Measurements from ENCODE around the gene CUL7.
A peak's percentile ranks its signal among the peaks of the same experiment; 100 is the strongest.
"Not testable (repeated sequence)": the region's sequence is repeated elsewhere in the genome, so short reads cannot be mapped to it uniquely, and the experiment has no call there.

CUL7 gene

DNA sequence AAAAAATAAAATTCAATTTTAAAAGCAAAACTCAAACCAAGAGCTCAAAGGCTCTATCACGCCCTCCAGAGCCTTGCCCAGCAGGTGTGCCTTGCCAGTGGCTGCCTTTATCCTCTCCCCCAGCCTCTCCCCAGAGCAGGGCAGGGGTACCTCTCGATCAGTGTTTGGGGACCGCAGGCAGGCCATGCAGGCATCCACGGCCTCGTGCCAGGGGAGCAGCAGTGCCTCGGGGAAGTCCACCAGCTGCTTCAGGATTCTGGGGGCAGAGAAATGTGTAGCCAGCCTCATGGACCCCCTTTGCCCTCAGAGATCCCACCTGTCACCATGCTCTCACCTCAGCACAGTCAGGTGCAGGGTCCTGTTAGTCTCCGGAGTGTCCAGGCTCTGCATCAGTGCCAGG is 5.7 kb downstream of the CUL7 start:
- no peak for DNase-seq

DNA sequence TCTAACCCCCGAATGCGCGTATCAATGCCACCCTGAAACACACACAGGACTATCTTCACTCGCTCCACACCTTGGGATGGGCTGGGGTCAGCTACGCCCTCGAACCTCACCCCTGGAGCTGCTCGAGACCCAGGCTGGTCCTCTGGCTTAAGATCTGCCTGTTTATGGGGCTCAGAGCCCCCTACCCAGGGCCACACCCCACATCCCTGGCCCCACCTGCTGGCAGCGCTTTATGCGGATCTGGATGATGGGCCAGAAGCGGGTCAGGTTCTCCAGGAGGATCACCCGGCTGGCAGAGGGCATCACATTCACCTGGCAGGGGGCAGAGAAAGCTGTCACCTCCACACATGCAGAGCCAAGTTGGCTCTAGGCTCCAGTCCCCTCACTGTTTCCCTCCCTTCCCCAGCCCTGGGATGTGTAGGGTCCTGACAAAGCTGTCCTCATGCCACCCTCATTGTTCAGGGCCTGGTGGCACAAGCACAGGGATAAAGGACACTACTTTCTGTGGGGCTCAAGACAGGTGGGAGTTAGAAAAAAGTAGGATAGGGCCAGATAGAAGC is 8.2 kb downstream of the CUL7 start:
- DNase-seq = no peak

DNA sequence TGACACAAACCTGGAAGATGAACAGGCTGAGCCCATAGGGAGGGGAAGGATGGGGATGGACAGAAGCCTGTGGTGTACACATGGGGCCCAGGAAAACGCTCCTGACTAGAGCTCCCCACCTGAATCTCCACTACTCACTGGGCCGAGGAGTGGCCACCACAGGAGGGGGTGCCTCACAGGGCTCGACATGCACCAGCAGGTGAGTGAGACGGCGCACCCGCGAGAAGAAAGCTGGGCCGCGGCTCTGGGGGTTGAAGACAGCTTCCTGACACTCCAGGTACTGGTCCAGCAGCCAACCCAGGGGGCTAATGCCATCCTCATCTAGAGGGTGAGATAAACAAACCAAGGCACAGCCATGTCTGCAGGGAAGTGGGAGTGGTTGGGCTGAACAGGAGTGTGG is 10.3 kb downstream of the CUL7 start:
- no peak for DNase-seq

DNA sequence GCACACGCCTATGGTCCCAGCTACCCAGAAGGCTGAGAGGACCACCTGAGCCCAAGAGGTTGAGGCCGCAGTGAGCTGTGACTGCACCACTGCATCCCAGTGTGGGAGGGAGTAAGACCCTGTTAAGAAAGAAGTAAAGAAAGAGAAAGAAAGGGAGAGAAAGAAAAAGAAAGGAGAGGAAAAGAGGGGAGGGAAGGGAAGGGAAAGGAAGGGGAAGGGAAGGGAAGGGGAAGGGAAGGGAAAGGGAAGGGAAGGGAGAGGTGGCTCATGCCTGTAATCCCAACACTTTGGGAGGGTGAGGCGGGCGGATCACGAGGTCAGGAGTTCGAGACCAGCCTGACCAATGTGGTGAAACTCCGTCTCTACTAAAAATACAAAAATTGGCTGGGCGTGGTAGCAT is 12.2 kb downstream of the CUL7 start:
- DNase-seq = not testable (repeated sequence)

DNA sequence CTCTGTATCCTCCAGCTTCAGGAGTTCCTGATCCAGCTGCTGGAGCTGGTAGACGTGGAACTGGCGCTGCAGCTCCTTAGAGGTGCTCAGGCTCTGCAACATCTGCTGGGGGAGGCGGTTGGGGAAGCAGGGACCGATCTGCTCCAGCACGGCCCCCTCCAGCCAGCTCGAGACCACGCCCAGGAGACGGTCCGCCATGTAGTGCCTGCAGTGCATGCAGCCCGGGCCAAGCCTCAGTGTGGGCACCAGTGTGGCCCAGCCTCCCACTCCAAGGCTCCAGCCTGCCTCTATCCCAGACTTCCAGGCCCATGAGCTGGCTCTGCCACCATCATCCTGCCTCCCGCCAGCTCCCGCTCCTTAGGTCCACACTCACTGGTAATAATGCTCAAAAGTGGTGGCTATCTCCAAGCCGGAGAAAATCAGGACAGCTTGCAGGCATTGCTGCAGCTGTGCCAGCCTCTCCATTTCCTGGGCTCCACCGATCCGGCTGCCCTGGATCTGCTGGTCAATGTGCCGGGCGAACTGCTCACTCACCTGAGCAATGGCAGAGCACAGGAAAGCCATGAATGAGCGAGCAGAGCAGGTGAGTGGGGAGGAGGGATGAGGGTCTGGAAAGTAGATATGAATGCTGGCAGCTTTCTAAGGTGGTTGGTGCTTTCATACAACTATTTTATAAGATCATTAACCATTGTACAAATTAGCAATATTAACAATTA is 13.0 kb downstream of the CUL7 start:
- no peak for DNase-seq

DNA sequence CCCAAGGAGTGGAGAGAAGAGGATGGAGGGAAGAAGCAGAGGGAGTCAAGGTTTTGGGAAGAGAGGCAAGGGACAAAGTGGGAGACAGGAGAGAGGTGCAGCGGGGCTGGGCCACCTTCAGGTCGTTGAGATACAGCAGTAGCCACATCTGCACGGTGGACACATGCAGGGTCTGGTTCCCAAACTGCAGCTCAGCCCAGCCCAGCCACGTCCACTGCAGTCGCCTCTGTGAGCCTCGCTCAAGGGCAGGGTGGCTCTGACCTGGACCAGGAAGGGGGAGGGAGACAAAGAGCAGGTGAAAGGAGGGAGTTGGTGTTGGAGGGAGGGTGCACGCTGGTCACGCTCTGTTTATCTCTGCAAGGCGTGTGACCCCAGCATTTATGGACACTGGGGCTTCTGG is 14.9 kb downstream of the CUL7 start:
- DNase-seq = no peak

DNA sequence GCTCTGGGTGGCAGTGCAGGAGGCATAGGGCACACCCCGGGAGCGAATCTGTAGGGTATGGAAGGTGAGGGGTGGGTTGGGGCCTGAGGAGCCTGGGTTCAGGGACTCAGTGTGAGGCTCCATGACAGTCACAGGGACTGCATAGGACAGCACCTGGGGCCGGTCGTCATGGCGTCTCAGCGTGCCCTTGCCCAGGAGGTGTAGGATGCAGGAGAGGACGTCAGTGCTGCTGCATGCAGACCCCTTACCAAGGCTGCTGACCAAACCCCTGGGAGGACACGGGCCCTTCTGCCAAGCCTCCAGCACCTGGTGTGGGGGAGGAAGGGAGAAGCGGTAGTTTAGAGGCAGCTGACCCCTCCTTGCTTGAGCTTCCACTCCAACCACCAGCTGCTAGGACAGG is 15.9 kb downstream of the CUL7 start:
- DNase-seq = no peak

DNA sequence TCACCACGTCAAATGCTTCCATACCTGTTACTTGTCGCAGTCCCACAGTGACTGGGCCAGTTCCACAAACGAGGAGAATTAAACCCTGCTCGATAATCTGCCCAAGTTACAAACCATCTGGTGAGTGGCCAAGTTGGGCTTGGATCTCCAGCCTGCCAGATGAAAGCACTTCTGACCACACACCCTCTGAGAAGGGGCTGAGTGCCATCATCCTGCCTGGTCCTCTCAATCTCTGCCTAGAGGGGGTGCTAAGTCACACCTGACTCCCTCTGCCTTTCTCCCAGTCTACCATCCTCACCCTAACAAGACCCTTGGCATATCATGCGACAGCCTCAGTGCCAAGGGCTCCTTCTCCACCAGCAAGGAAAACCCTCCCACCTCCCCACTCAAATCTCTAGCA is 16.5 kb downstream of the CUL7 start:
- DNase-seq = no peak

DNA sequence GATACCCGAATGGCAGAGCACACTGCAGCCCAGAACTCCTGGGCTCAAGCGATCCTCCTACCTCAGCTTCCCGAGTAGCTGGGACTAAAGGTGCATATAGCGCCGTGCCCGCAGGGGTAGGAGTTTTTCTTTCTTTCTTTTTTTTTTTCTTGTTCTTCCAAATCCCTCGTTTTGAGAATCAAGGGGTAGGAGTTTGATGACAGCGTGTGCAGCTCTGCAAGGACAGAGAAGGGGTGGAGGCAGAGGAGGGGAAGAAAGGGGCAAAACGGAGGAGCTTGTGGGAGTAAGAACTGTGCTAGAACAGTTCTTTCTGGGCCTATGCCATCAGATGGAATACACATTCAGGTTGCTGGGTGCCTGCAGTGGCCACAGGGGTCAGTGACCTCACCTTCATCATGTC is 16.9 kb downstream of the CUL7 start:
- no peak for DNase-seq

DNA sequence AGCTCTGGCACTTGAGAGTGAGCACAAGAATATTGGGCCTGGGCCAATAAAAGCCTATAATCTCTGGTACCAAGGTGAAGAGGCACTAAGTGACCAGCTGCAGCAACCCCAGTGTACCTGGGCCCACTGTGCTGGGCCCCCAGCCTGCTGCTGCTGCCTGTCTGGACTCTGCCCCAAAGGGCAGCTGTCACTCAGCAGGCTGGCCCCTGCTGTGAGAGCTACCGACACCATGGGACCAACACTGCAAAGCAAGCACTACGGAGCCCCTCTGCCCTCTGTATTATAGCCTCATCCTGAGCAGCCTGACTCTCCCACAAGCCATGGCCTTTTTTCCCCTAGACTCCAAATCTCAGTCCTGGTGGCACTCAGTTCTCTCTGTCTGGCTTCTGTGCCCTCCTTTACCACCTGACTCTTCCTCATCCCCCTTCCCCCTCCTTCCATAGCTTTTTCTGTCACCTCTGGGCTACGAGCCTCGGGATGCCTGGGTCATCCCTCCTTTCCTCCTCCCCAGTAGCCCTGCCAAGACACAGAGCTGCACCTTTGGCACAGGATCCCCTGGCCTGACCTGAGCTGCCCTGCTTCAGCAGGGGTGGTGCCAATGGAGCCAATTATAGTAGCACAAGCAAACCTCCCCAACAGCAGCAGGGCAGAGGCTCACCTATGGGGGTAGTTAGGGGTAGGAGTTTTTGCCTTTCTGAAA is 18.0 kb downstream of the CUL7 start:
- DNase-seq = no peak

DNA sequence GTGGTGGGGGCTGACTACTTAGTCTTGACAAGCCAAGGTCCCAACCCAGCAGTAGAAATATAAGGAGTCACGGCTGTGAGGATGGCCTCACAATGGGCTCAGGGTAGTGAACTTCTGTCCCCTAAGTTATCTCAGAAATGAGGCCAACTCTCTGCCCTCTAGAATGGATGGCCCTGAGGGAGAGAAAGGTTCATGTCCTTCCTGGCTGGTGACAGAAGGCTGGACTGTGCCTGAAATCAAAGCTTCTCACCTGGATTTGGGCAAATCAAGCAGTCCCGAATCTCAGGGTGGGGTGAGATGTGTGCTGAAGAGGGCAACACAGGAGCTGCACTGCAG is 19.5 kb downstream of the CUL7 start:
- no peak for DNase-seq

DNA sequence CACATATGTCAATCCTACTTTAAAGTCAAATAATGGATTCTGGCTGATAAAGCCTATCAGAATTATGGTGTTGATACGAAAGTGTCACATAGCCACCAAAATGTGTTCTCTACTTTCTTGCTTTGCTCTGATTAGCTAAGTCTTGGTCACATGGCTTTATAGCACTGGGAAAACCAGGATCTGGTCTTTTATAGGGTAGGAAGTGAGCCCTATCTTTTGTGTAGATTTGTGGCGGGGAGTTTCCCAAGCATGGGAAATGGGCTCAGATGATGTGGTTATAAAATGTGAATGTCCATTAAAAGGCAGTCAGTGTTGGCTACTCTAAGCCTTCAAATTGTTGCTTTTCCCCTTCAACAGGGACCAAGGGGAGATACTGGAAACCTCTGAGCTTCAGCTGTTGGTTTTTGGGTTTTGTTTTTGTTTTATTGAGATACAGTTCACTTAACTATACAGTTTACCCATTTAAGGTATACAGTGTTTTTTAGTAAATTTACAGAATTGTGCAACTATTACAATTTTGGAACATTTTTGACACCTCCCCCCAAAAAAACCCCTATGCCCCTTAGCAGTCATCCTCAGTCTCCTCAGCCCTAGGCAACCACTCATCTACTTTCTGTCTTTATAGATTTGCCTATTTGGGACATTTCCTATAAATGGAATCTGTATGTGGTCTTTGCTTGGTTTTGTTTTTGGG is 20.0 kb downstream of the CUL7 start:
- no peak for DNase-seq

DNA sequence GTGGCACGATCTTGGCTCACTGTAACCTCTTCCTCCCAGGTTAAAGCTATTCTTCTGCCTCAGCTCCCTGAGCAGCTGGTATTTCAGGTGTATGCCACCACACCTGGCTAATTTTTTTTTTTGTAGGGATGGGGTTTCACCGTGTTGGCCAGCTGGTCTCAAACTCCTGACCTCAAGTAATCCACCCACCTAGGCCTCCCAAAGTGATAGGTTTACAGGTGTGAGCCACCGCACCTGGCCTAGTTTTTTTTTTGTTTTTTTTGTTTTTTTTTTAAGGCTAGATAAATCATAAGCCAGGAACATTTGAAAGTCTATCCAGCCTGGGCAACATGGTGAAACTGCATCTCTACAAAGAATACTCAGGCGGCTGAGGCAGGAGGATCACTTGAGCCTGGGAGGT is 21.3 kb downstream of the CUL7 start:
- DNase-seq = no peak

DNA sequence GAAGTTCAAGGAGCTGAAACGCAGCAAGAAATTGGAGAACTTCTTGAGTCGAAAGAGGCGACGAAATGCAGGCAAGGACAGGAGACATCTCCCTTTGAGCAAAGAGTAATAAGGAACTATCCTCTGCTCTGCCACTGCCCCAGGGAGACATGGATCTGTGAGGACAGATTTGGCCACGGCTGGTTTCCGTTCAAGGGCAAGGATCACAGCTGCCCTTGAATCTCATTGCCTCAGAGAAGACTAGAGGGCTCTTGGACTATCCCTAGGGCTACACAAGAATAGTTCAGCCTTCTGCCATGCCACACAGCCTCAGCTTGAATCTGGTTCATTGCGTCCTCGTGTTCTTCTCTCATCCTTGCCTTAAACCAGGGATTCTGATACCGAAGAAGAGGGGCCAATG is 24.5 kb downstream of the CUL7 start:
- no peak for DNase-seq

DNA sequence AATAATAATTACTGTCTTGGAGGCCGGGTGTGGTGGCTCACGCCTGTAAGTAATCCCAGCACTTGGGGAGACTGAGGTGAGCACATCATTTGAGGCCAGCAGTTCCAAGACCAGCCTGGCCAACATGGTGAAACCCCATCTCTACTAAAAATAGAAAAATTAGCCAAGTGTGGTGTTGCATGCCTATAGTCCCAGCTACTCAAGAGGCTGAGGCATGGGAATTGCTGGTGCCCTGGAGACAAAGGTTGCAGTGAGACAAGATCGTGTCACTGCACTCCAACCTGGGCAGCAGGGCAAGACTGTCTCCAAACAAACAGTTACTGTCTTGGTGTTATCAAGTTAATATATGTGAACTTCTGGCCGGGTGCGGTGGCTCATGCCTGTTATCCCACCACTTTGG is 27.3 kb downstream of the CUL7 start:
- no peak for DNase-seq

DNA sequence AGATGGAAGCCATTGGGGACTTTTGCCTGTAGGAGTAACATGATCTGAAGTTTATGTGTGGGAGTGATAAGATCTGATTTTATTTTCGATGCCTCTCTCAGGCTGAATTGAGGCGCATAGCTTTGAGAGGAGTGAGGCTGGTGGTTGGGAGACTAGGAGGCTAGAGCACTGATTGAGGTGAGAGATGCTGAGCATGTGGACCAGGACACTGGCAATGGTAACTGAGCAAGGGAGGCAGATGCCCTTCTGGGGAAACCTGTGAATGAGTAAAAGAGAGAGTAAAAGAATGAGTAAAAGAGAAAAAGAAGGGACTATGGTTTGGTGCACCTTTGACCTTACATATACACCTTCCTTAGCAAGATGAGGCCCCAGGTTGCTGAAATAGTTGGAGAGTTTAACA is 29.2 kb downstream of the CUL7 start:
- no peak for DNase-seq

DNA sequence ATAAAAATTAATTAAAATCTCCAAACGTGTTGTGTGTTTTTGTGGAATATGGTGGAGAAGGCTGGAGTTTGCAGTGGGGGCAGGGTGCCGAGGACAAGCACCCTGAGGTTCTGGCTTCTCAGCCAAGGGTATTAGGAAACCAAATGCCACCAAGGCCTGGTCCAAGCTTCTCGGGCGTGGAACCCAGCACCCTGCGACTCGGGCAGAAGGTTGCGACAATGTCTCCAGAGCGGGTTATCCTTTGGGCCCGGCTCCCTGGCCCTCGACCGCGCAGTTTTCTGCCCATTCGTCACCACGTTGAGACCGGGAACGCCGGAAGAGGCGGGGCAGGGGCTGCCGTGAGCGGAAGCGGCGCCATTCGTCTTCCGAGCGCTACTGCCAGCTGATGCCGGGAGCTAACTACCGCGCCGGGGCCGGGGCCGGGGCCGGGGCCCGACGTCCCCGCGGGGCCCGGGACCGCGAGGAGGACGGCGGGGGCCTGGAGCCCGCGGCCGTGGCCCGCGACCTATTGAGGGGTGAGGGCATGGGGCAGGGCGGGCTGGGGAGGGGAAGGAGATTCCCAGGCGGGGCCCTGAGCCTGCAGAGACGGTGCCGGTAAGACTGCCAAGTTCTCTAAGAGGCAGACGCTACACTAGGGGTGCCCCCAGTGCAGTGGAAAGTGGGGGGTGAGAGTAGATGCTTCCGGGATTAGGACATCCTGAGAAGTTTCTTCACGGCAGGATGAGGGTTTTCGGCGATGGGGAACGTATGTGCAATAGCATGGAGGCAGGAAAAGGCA is 32.2 kb downstream of the CUL7 start, which contains the start of gene RRP36:
Gene RRP36, plus strand, starts transcription at position 354 of the 778 bp plus-strand sequence. Its CDS starts 32 bp downstream, at position 386.
- peak; percentile 78 for DNase-seq

DNA sequence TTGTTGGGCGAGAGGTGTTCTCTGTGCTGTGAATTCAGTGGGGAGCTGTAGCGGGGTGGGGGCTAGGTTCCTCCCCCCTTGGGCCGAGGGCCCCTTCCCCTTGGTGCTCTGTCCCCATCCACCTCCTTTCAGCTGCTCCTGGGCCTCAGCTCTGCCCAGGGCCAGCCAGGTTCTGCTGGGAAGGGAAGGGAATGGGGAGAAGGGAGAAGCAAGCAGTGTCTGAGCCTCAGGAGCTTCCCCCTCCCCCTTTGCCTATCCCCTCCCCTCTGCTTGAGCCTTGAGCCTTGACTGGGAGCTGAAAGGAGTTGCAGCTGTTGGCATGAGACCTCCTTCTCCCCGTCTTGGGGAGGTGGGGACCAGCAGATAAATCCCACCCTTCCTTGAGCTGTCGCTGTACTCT is 32.8 kb downstream of the CUL7 start:
- DNase-seq = no peak

DNA sequence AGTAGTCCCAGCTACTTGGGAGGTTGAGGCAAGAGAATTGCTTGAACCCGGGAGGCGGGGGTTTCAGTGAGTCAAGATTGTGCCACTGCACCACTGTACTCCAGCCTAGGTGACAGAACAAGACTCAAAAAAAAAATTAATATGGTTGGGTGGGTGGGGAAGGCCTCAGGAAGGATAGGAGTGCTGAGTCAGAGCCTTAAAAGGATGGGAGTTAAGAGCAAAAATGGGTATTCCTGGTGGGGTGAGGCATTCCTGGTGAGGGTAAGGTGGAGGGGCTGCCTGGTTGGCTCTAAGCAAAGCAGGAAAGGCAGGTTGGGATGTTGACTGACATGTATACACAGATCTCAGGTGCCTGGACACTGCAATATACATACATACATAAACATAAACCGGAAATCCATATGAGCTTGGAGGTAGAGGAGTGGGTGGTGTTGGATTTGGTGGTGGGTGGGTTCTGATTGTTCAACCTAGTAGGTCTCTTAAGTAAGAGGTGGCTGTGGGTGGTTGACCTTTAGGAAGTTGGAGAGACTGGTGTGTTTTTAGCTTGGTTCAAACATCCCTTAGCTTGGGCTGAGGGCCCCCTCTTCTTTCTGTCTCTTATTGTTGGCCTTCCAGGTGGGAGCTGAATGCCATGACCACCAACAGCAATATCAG is 33.5 kb downstream of the CUL7 start:
- DNase-seq = no peak

DNA sequence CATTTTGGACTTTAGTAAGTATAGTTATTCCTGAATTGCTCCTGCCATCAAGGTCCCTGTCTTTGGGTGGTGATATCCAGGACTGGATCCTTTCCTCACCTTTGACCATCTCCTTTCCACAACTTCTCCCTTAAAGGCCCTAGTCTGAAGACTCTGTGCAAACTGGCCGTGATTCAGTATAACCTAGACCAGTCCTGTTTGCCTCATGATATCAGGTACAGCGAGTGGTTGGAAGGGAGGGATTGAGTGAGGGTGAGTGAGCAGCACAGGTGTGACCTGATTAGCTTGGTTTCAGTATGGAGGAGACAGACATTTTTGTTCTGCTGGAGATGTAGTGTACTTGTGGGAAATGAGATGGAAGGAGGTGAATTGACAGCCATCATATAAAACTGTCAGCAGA is 34.5 kb downstream of the CUL7 start:
- DNase-seq = no peak

DNA sequence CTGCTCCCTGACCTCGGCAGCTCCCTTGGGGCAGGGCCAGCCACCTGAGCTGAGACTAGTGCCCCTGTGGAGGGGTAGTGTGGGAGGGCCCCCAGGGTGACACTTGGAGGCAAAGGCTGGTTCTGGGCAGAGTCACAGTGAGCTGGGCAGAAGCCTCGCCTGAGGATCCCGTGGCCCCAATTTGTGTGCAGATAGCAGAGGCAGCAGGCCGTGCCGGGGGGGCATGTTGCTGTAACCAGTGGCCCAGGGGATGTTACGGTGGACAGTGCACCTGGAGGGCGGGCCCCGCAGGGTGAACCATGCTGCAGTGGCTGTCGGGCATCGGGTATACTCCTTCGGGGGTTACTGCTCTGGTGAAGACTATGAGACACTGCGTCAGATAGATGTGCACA is 36.7 kb downstream of the CUL7 start:
- no peak for DNase-seq
